Naive B cell (primary cell): ENCODE measurements around the gene TMCC3. TPM values are rescaled to one million over a fixed set of nuclear protein-coding genes. Genes with fewer than 3 reads are reported as not detected.
"Not testable (repeated sequence)": the region's sequence is repeated elsewhere in the genome, so short reads cannot be mapped to it uniquely, and the experiment has no call there.

Experiments used
- ATAC-seq, 2 donors: fragments of 150-1000 bp; cut with Tn5 transposase; 2 replicates each; pipeline ENCODE4 v1.10.0; 2021; ENCODE audit warnings: low read depth in 2 of 2, mild to moderate bottlenecking in 2 of 2, moderate library complexity in 2 of 2
- DNase-seq: peaks from one replicate; pipeline ENCODE4 v3.0.0; 2022
- H3K27ac Mint-ChIP-seq, 6 donors: one replicate each; pipeline ENCODE4 v1.8.0; 2020 to 2022; ENCODE audit warnings: mild to moderate bottlenecking in 6 of 6, mixed read lengths in 6 of 6, moderate library complexity in 5 of 6, inconsistent platforms in 2 of 6
- H3K27me3 Mint-ChIP-seq, 3 donors: one replicate each; pipeline ENCODE4 v1.8.0; 2021 to 2022; ENCODE audit warnings: mixed read lengths in 3 of 3, mild to moderate bottlenecking in 1 of 3
- H3K36me3 Mint-ChIP-seq, 2 donors: one replicate each; pipeline ENCODE4 v1.8.0; 2020 to 2022; ENCODE audit warnings: mixed read lengths in 2 of 2, inconsistent platforms in 1 of 2, mild to moderate bottlenecking in 1 of 2
- H3K4me1 Mint-ChIP-seq, 3 donors: one replicate each; pipeline ENCODE4 v1.8.0; 2020 to 2022; ENCODE audit warnings: mixed read lengths in 3 of 3, inconsistent platforms in 1 of 3, mild to moderate bottlenecking in 1 of 3, moderate library complexity in 1 of 3
- H3K4me3 Mint-ChIP-seq, 8 donors: one replicate each; pipeline ENCODE4 v1.8.0; 2020 to 2022; ENCODE audit warnings: mild to moderate bottlenecking in 8 of 8, mixed read lengths in 8 of 8, moderate library complexity in 8 of 8, inconsistent platforms in 2 of 8
- H3K9me3 Mint-ChIP-seq, 7 donors: one replicate each; pipeline ENCODE4 v1.8.0; 2020 to 2022; ENCODE audit warnings: mixed read lengths in 7 of 7, mild to moderate bottlenecking in 5 of 7, inconsistent platforms in 2 of 7, moderate library complexity in 1 of 7
- polyA plus RNA-seq, 6 donors: library from polyadenylated mRNA; unstranded; fragments of 300-500 nt; fragmentation: Illumina TruSeq; gene quantifications; one replicate each; pipeline ENCODE4 v1.2.3, GENCODE V29; 2021; ENCODE audit warnings: low read depth in 6 of 6

TMCC3 gene
- 10 to 100 TPM in 4 of 6 donors, 1 to 10 TPM in 2; 8.4 to 21.7 (median 13.5) TPM for polyA plus RNA-seq

DNA sequence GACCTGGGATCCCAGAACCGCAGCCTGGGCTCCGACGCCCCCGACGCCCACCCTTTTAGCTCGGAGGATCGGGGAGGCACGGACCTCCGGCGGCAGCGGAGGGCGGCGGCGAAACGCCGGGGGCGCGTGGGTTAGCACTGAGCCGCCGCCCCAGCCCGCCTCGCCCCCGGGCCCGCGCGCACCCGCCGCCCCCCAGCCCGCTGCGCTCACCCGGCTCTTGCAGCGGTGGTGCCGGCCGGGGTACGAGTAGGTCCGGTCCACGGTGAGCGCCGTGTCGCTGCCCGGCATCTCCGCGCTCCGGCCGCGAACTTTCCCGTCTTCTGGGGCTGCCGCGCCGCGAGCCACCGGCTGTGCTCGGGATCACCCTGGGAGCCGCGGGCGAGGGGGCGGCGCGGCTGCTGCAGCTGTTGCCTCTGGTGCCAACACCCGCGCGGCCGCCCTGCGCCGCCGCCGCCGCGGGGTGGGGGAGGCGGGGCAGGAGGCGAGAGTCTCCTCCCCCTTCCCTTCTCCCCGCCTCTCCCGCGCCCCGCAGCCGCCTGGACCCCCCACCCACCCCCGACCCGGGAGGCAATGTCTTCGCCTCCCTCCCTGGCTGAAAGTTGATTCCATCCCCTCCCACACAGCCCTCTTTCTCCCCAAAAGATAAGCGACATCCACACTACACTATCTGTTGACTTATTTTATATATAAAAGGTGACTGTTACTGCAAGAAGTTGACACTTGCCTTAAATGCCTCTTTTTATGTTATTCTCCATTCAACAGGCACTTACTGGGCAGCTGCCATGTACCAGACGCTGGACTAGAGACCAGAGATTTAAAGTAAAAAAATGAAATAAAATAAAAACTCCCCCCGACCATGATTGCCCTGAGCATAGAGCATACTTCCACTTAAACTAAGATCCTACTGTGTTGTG lies at the start of gene TMCC3:
TSS of gene TMCC3 (minus strand) at position 415 of the 914 bp plus-strand sequence. CDS start at position 288, 127 bp downstream.
- H3K4me1 Mint-ChIP-seq, result peaks cover 11 to 26% (median 13%) of the 10 kb centered on the region in 3 donors
- DNase-seq (peak; percentile 32), ATAC-seq (peak; percentile 83 to 85)
- peak within 1 kb of the TSS; percentile 84 to 92 (median 88) for H3K4me3 Mint-ChIP-seq
- peak within 1 kb of the TSS in 2 of 6 donors; percentile 64 to 68 for H3K27ac Mint-ChIP-seq
- no peaks in the 10 kb centered on the region for H3K9me3 Mint-ChIP-seq
- peaks cover 8 to 33% (median 10%) of the 10 kb centered on the region in 3 donors for H3K27me3 Mint-ChIP-seq
- H3K36me3 Mint-ChIP-seq, result peaks cover 0 to 8% of the 10 kb centered on the region in 2 donors

- DNase-seq (no peak), ATAC-seq (peak in 1 of 2 donors; percentile 40)
- peaks cover 10 to 13% of the 10 kb centered on the region in 2 donors for H3K36me3 Mint-ChIP-seq
- peak overlapping the region in 1 of 8 donors; percentile 29 for H3K4me3 Mint-ChIP-seq
- peak overlapping the region in 1 of 6 donors; percentile 46 for H3K27ac Mint-ChIP-seq
- peaks cover 0 to 4% (median 0%) of the 10 kb centered on the region in 7 donors for H3K9me3 Mint-ChIP-seq
- no peaks in the 10 kb centered on the region for H3K27me3 Mint-ChIP-seq
- peaks cover 28 to 55% (median 33%) of the 10 kb centered on the region in 3 donors for H3K4me1 Mint-ChIP-seq
Measured at GRCh38 chr12:94699801-94700200, 49.4 kb upstream of the TMCC3 start.

DNA sequence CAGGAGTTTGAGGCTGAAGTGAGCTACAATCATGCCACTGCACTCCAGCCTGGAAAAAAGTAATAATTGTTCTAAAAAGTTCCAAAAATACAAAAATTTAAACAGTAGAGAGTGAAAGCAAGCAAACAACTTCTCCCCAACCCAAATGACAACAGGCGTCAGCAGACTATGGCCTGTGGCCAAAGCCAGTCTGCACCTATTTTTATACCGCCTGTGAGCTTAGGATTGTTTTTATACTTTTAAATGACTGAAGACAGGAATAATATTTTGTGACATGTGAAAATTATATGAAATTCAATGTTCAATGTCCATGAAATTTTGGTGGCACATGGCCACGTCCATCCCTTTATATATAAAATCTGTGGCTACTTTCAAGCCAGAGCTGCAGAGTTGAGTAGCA lies 48.2 kb upstream of the TMCC3 start:
- H3K4me1 Mint-ChIP-seq, result peaks cover 27 to 49% (median 28%) of the 10 kb centered on the region in 3 donors
- no peaks in the 10 kb centered on the region for H3K27me3 Mint-ChIP-seq
- H3K36me3 Mint-ChIP-seq, result peaks cover 10 to 13% of the 10 kb centered on the region in 2 donors

GRCh38 chr12:94697631-94698030 lies 47.3 kb upstream of the TMCC3 start:
- peaks cover 24 to 54% (median 24%) of the 10 kb centered on the region in 3 donors for H3K4me1 Mint-ChIP-seq
- H3K27me3 Mint-ChIP-seq, result no peaks in the 10 kb centered on the region

More for the DNA sequence above, 48.2 kb upstream of the TMCC3 start:
- Mint-ChIP-seq H3K9me3 (peaks cover 0 to 4% (median 0%) of the 10 kb centered on the region in 7 donors), H3K27ac (no peak overlapping the region), H3K4me3 (no peak overlapping the region)
- no peak for ATAC-seq
- DNase-seq, result no peak

DNA sequence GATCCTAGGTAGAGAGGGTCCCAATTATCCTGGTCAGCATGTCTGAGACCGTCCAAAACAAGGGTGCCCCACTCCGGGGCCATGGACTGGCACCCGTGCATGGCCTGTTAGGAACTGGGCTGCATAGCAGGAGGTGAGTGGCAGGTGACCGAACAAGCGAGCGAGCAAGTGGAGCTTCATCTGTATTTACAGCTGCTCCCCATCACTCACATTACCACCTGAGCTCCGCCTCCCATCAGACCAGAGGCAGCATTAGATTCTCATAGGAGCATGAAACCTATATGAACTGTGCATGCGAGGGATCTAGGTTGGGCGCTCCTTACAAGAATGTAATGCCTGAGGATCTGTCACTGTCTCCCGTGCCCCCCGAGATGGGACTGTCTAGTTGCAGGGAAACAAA lies 44.4 kb upstream of the TMCC3 start:
- Mint-ChIP-seq H3K4me3 (no peak overlapping the region), H3K27ac (no peak overlapping the region), H3K4me1 (peaks cover 8 to 32% (median 12%) of the 10 kb centered on the region in 3 donors), H3K36me3 (peaks cover 7 to 8% of the 10 kb centered on the region in 2 donors), H3K9me3 (peaks cover 0 to 3% (median 0%) of the 10 kb centered on the region in 7 donors), H3K27me3 (no peaks in the 10 kb centered on the region)
- DNase-seq (no peak), ATAC-seq (no peak)

More at GRCh38 chr12:94697631-94698030, 47.3 kb upstream of the TMCC3 start:
- Mint-ChIP-seq H3K27ac (no peak overlapping the region), H3K36me3 (peaks cover 10 to 13% of the 10 kb centered on the region in 2 donors), H3K9me3 (peaks cover 0 to 4% (median 0%) of the 10 kb centered on the region in 7 donors), H3K4me3 (no peak overlapping the region)
- no peak for ATAC-seq
- DNase-seq, result no peak

GRCh38 chr12:94692826-94693225 lies 42.5 kb upstream of the TMCC3 start:
- H3K27me3 Mint-ChIP-seq, DNase-seq, H3K27ac Mint-ChIP-seq, H3K36me3 Mint-ChIP-seq, H3K9me3 Mint-ChIP-seq, H3K4me3 Mint-ChIP-seq, ATAC-seq: not testable (repeated sequence)
- peaks cover 2 to 23% (median 5%) of the 10 kb centered on the region in 3 donors for H3K4me1 Mint-ChIP-seq

GRCh38 chr12:94690198-94690771 lies 39.9 kb upstream of the TMCC3 start:
- H3K27me3 Mint-ChIP-seq, result no peaks in the 10 kb centered on the region
- no peaks in the 10 kb centered on the region for H3K36me3 Mint-ChIP-seq
- no peaks in the 10 kb centered on the region for H3K9me3 Mint-ChIP-seq
- no peak overlapping the region for H3K4me3 Mint-ChIP-seq
- H3K4me1 Mint-ChIP-seq, result peaks cover 0 to 10% (median 2%) of the 10 kb centered on the region in 3 donors
- DNase-seq (no peak), ATAC-seq (no peak)
- H3K27ac Mint-ChIP-seq, result peak overlapping the region in 1 of 6 donors; percentile 3

DNA sequence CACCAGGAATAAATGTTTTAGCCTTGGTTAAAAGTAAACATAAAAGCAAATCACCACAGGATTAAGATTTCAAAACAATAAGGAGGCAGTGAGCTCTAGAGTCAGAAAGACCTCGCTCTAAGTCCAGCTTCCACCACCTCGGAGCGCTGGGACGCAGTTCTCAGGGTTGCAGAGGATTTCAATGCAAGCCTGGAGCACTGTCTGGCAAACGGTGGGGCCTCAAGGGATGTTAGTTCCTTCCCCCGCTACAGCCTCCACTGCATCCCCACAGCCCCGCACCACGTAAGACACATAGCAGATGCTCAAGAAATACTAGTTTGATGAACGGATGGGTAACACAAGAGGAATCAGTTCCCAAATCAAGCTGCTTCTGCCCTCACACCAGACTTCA lies 39.3 kb upstream of the TMCC3 start:
- Mint-ChIP-seq H3K4me3 (no peak overlapping the region), H3K27me3 (no peaks in the 10 kb centered on the region), H3K36me3 (no peaks in the 10 kb centered on the region), H3K9me3 (no peaks in the 10 kb centered on the region), H3K4me1 (peaks cover 0 to 10% (median under 1%) of the 10 kb centered on the region in 3 donors), H3K27ac (no peak overlapping the region)
- DNase-seq, result no peak
- no peak for ATAC-seq

GRCh38 chr12:94689002-94689645 lies 38.8 kb upstream of the TMCC3 start:
- Mint-ChIP-seq H3K4me3 (no peak overlapping the region), H3K9me3 (no peaks in the 10 kb centered on the region), H3K36me3 (no peaks in the 10 kb centered on the region), H3K27me3 (no peaks in the 10 kb centered on the region), H3K27ac (no peak overlapping the region), H3K4me1 (peaks cover 0 to 10% (median 0%) of the 10 kb centered on the region in 3 donors)
- no peak for DNase-seq
- ATAC-seq, result no peak

DNA sequence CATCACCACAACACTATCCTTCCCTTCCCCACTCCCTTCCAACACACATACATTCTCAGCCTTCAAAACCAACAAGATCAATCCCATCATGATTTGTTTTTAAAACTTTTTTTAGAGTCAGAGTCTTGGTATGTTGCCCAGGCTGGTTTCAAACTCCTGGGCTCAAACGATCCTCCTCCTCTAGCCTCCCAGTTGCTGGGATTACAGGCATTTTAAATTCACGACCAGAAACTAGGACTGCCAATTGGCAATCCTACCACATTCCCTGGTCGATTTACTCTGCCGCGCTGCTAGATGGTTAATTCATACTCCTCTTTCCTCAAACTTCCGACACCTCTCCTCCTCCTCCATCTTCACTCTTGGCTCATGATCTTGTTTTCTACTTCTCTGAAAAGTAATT lies 37.5 kb upstream of the TMCC3 start:
- no peak overlapping the region for H3K4me3 Mint-ChIP-seq
- ATAC-seq, result no peak

GRCh38 chr12:94686834-94687628 lies 36.7 kb upstream of the TMCC3 start:
- Mint-ChIP-seq H3K4me1 (peaks cover 3 to 19% (median 16%) of the 10 kb centered on the region in 3 donors), H3K9me3 (no peaks in the 10 kb centered on the region), H3K27ac (no peak overlapping the region), H3K36me3 (no peaks in the 10 kb centered on the region), H3K27me3 (no peaks in the 10 kb centered on the region), H3K4me3 (no peak overlapping the region)
- DNase-seq, result no peak
- ATAC-seq, result no peak

More for the DNA sequence above, 37.5 kb upstream of the TMCC3 start:
- Mint-ChIP-seq H3K27ac (no peak overlapping the region), H3K36me3 (no peaks in the 10 kb centered on the region), H3K4me1 (peaks cover 3 to 10% (median 10%) of the 10 kb centered on the region in 3 donors), H3K9me3 (no peaks in the 10 kb centered on the region), H3K27me3 (no peaks in the 10 kb centered on the region)
- DNase-seq, result no peak

DNA sequence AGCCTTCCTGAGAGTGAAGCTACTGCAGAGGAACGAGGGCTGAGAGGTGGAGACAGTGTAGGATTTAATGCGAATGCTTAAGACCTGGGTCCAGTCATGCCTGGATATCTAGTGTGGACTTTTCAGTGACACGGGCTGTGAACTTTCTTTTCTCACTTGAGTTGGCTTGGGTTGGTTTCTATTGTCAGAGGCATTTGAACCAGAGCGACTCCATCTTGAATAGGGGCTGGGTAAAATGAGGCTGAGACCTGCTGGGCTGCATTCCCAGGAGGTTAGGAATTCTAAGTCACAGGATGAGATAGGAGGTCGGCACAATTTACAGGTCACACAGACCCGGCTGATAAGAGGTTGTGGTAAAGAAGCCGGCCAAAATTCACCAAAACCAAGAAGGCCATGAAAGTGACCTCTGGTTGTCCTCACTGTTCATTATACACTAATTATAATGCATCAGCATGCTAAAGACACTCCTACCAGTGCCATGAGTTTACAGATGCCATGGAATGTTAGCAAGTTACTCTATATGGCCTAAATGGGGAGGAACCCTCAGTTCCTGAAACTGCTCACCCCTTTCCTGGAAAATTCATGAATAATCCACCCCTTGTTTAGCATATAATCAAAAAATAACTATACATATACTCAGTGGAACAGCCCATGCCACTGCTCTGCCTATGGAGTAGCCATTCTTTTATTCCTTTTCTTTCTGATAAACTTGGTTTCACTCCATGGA lies 34.2 kb upstream of the TMCC3 start:
- peaks cover 3 to 25% (median 16%) of the 10 kb centered on the region in 3 donors for H3K4me1 Mint-ChIP-seq
- H3K4me3 Mint-ChIP-seq, result no peak overlapping the region
- H3K9me3 Mint-ChIP-seq, result peaks cover 0 to 1% (median 0%) of the 10 kb centered on the region in 7 donors
- peak overlapping the region in 3 of 6 donors; percentile 7 to 42 (median 8) for H3K27ac Mint-ChIP-seq
- H3K27me3 Mint-ChIP-seq, result no peaks in the 10 kb centered on the region
- H3K36me3 Mint-ChIP-seq, result peaks cover 0 to 7% of the 10 kb centered on the region in 2 donors
- no peak for ATAC-seq
- DNase-seq, result no peak
